Ectodermal cell (in vitro differentiated cells): ENCODE data around the gene ATP6V0A4.
"Not testable (repeated sequence)": the region's sequence is repeated elsewhere in the genome, so short reads cannot be mapped to it uniquely, and the experiment has no call there.

ENCODE experiments used
- H3K27ac ChIP-seq: 2 replicates; pipeline ENCODE4 v1.7.0; 2013; ENCODE audit warnings: mild to moderate bottlenecking, low read depth, low read length; ENCODE audit not compliant: insufficient read depth, poor library complexity, severe bottlenecking
- H3K27me3 ChIP-seq: 2 replicates; pipeline ENCODE4 v1.7.0; 2013; ENCODE audit warnings: mild to moderate bottlenecking, low read length; ENCODE audit not compliant: insufficient read depth, control insufficient read depth, poor library complexity, severe bottlenecking
- H3K36me3 ChIP-seq: one replicate; pipeline ENCODE4 v1.7.0; 2013; ENCODE audit warnings: low read length; ENCODE audit not compliant: control insufficient read depth, insufficient read depth
- H3K4me1 ChIP-seq: one replicate; pipeline ENCODE4 v1.7.0; 2013; ENCODE audit warnings: low read length; ENCODE audit not compliant: control insufficient read depth, insufficient read depth
- H3K4me3 ChIP-seq: 2 replicates; pipeline ENCODE4 v1.7.0; 2013; ENCODE audit warnings: low read depth, low read length, control low read depth; ENCODE audit not compliant: insufficient read depth
- H3K9me3 ChIP-seq: 2 replicates; pipeline ENCODE4 v1.7.0; 2013; ENCODE audit warnings: mild to moderate bottlenecking, low read length, moderate library complexity; ENCODE audit not compliant: control insufficient read depth
- WGBS, 2 experiments: methylation state at CpG; one replicate each; pipeline ENCODE4 v1.1.7; 2013; ENCODE audit warnings: missing lambda C conversion rate in 2 of 2; 5-methylcytosine and 5-hydroxymethylcytosine counted together

ATP6V0A4 gene

GRCh38 chr7:138691178-138691577 lies 106.8 kb downstream of the ATP6V0A4 start:
- no peaks in the 10 kb centered on the region for H3K27me3 ChIP-seq
- H3K36me3 ChIP-seq: no peaks in the 10 kb centered on the region
- 88 to 95% methylated on average over 3 to 5 of the region's 5 CpGs for WGBS, 2 experiments
- no peaks in the 10 kb centered on the region for H3K4me1 ChIP-seq
- no peak overlapping the region for H3K27ac ChIP-seq
- no peaks in the 10 kb centered on the region for H3K9me3 ChIP-seq
- H3K4me3 ChIP-seq: no peak overlapping the region

DNA sequence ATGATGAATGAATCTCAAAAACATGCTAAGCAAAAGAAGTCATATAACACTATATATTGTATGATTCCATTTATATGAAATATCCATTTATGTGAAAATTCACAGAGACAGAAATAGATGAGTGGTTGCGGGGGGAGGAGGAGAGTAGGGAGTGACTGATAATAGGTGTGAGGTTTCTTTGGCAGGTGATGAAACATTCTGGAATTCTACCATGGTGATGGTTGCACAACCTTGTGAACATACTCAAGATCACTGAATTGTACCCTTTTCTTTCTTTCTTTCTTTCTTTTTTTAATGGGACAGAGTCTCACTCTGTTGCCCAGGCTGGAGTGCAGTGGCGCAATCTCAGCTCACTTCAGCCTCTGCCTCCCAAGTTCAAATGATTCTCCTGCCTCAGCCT lies 107.5 kb downstream of the ATP6V0A4 start:
- Histone ChIP-seq H3K36me3 (no peaks in the 10 kb centered on the region), H3K4me1 (no peaks in the 10 kb centered on the region), H3K27ac (no peak overlapping the region), H3K9me3 (no peaks in the 10 kb centered on the region), H3K27me3 (no peaks in the 10 kb centered on the region), H3K4me3 (no peak overlapping the region)
- WGBS, 2 experiments: 87 to 96% methylated on average over 2 of the region's 2 CpGs

DNA sequence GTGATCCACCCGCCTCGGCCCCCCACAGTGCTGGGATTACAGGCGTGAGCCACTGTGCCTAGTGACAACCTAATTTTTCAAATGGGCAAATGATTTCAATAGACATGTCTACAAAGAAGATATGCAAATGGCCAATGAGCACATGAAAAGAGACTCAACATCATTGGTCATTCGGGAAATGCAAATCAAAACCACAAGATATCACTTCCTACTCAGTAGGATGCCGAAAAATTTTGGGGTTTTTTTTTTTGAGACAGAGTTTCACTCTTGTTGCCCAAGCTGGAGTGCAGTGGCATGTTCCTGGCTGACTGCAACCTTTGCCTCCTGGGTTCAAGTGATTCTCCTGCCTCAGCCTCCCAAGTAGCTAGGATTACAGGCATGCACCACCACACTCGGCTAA lies 110.0 kb downstream of the ATP6V0A4 start:
- H3K27ac ChIP-seq, H3K27me3 ChIP-seq, H3K4me3 ChIP-seq, H3K36me3 ChIP-seq, H3K9me3 ChIP-seq, H3K4me1 ChIP-seq: not testable (repeated sequence)
- WGBS, 2 experiments: 92 to 94% methylated on average over 6 of the region's 6 CpGs

DNA sequence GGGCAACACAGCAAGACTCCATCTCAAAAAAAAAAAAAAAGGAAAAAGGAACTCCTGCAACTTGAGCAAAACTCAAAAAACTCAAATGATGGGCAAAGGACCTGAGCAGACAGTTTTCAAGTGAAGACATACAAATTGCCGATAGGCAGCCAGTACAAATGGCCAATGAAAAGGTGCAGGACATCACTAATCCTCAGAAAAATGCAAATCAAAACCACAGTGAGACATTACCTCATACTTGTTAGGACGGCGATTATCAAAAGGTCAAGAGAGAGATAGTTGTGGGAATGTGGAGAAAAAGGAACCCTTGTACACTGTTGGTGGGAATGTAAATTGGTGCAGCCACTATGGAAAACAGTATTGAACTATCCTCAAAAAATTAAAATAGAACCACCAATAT lies 113.7 kb downstream of the ATP6V0A4 start:
- Histone ChIP-seq H3K9me3 (no peaks in the 10 kb centered on the region), H3K27me3 (no peaks in the 10 kb centered on the region), H3K36me3 (no peaks in the 10 kb centered on the region), H3K27ac (no peak overlapping the region), H3K4me3 (no peak overlapping the region), H3K4me1 (no peaks in the 10 kb centered on the region)
- 97 to 99% methylated on average over 3 of the region's 3 CpGs for WGBS, 2 experiments

DNA sequence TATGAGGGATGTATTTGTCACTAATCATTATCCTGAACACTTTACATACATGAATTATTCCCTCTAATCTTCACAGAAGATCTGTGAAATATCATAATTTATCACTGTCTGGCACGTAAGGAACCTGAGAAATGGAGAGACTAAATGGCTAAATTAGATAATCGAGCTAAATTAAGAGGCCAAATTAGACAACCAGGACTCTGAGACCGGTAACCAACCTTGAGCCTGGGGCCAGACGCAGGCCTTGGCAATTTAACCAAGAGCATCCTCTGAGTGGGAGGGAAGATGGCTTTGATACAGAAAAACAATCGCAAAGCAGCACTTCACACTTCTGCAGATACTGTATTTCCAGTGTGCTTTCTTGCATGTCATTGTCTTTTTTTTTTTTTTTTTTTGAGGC lies 118.2 kb downstream of the ATP6V0A4 start:
- no peaks in the 10 kb centered on the region for H3K27me3 ChIP-seq
- 80 to 81% methylated on average over 5 of the region's 5 CpGs for WGBS, 2 experiments
- H3K9me3 ChIP-seq: no peaks in the 10 kb centered on the region
- H3K36me3 ChIP-seq: no peaks in the 10 kb centered on the region
- H3K4me1 ChIP-seq: no peaks in the 10 kb centered on the region
- H3K27ac ChIP-seq: no peak overlapping the region
- no peak overlapping the region for H3K4me3 ChIP-seq

DNA sequence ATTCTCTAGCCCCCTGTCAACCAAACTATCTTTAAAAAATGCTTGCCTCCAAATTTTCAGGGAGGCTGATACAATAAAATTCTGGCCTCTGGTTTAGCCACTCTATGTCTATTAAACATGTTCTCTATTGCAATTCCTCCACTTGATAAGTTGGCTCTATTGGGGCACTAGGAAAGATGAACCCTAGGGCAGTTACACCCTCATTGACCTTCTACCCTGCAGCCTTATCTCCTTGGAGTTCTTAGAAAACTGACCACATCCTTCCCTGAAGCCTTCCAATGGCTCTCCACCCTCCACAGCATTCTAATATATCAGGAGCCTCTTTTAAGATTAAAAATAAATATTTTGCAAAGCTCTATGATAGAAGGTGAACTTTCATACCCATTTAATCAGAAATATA lies 127.4 kb downstream of the ATP6V0A4 start:
- H3K27ac ChIP-seq: no peak overlapping the region
- H3K36me3 ChIP-seq: no peaks in the 10 kb centered on the region
- no peak overlapping the region for H3K4me3 ChIP-seq
- H3K27me3 ChIP-seq: no peaks in the 10 kb centered on the region
- no peaks in the 10 kb centered on the region for H3K9me3 ChIP-seq
- H3K4me1 ChIP-seq: no peaks in the 10 kb centered on the region

- H3K27me3 ChIP-seq: no peaks in the 10 kb centered on the region
- H3K4me3 ChIP-seq: no peak overlapping the region
- no peaks in the 10 kb centered on the region for H3K36me3 ChIP-seq
- H3K4me1 ChIP-seq: no peaks in the 10 kb centered on the region
- no peak overlapping the region for H3K27ac ChIP-seq
- 69 to 80% methylated on average over 4 of the region's 4 CpGs for WGBS, 2 experiments
- no peaks in the 10 kb centered on the region for H3K9me3 ChIP-seq
Observed at GRCh38 chr7:138669364-138669763, 128.6 kb downstream of the ATP6V0A4 start.

GRCh38 chr7:138668946-138669345 lies 129.1 kb downstream of the ATP6V0A4 start:
- Histone ChIP-seq H3K36me3 (no peaks in the 10 kb centered on the region), H3K9me3 (no peaks in the 10 kb centered on the region), H3K4me1 (no peaks in the 10 kb centered on the region), H3K27ac (no peak overlapping the region), H3K27me3 (no peaks in the 10 kb centered on the region), H3K4me3 (no peak overlapping the region)
- 84 to 88% methylated on average over 3 of the region's 3 CpGs for WGBS, 2 experiments

DNA sequence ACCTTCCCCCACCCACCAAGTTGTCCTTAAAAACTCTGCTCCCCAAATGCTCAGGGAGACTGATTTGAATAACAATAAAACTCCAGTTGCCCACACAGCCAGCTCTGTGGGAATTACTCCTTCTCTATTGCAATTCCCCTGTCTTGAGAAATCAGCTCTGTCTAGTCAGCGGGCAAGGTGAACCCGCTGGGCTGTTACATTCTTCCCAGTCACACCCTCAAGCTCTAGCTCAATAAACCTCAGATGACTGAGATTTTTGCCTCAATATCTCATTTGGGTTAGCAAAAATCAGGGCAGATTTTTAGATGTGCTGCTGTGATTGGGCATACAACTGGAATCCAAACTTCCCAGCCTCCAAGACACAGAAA lies 129.8 kb downstream of the ATP6V0A4 start:
- H3K9me3 ChIP-seq: no peaks in the 10 kb centered on the region
- H3K27ac ChIP-seq: no peak overlapping the region
- 34 to 49% methylated on average over 2 of the region's 2 CpGs for WGBS, 2 experiments
- no peaks in the 10 kb centered on the region for H3K27me3 ChIP-seq
- H3K36me3 ChIP-seq: no peaks in the 10 kb centered on the region
- peaks cover 4% of the 10 kb centered on the region for H3K4me1 ChIP-seq
- H3K4me3 ChIP-seq: no peak overlapping the region

- no peak overlapping the region for H3K4me3 ChIP-seq
- peaks cover 9% of the 10 kb centered on the region for H3K4me1 ChIP-seq
- 78 to 80% methylated on average over 5 to 6 of the region's 6 CpGs for WGBS, 2 experiments
- H3K27me3 ChIP-seq: no peaks in the 10 kb centered on the region
- no peaks in the 10 kb centered on the region for H3K36me3 ChIP-seq
- no peaks in the 10 kb centered on the region for H3K9me3 ChIP-seq
- H3K27ac ChIP-seq: no peak overlapping the region
Observed at GRCh38 chr7:138667535-138668228, 130.3 kb downstream of the ATP6V0A4 start.

DNA sequence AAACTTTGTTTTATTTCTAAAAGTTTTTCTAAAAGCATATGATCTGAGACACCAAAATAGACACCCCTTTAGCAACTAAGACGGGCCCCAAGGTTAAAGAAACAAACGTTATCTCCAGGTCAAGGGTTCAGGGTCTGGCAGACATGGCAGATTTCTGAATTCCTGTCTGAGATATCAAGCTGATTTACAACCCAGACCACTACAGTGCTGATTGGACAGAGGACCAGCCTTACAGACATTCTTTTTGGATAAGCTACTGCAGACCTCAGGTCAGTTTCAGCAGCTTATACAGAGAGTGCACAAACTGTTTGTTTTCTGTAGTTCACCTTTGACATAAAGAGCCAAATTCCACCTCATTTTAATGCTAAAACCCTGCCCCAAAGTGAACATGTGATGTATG lies 131.6 kb downstream of the ATP6V0A4 start:
- Histone ChIP-seq H3K36me3 (no peaks in the 10 kb centered on the region), H3K27me3 (no peaks in the 10 kb centered on the region), H3K9me3 (no peaks in the 10 kb centered on the region), H3K4me3 (no peak overlapping the region), H3K4me1 (peaks cover 21% of the 10 kb centered on the region), H3K27ac (no peak overlapping the region)
- WGBS, 2 experiments: 83% methylated on average over 2 of the region's 2 CpGs
